ENCODE results near the gene ZMIZ1.

DNA sequence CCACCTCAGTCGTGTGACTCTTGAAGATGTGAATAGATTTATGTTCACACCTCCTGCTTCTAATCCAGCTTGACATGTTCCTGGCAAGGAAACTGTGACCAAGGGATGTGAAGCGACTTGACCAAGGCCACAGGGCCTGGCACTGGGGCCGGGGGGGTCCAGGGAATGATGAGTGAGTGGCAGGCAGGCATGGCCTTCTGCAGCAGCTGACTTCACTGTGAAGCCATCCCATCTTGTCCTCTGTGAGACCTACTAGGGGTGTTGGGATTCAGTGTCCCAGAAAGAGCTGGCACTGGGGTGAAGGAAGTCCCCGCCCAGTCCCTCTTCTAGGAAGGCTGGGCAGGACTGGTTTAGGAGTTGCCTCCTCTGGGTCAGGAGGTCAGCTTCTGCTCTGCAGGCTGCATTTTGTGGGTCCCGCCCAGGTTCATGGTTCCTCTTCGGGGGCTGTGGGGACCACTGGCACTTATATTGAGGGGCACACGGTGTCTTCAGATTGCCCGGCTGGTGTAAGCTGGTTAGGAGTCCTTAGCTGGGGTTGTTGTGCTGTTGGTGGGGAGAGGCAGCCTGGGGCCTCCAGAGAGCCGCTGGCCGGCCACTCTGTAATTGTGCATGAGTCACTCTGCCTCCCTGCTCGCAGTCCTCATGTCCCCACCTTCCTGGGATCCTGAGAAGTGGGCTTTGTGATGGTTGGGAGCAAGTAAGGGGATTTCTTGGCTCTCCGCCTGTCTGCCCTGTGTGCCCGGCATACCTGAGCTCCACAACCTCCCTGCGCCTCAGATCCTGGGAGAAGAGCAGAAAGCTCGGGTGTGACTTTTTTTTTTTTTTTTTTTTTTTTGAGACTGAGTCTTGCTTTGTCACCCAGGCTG is 11.0 kb downstream of the ZMIZ1 start:
- TF ChIP-seq EP300 (IDR thresholded peaks at IDR 0.05) (peak in 1 of 2 donors; percentile 41), CTCF (IDR thresholded peaks at IDR 0.05) (no peak)
